Liver (tissue), 9 donors: Measurements from ENCODE around the gene USP17L29. TPM values are rescaled to one million over a fixed set of nuclear protein-coding genes. Genes with fewer than 3 reads are reported as not detected.
A peak's percentile ranks its signal among the peaks of the same experiment; 100 is the strongest.
"Not testable (repeated sequence)": the region's sequence is repeated elsewhere in the genome, so short reads cannot be mapped to it uniquely, and the experiment has no call there.

Experiments
- DNase-seq: peaks from one replicate; pipeline ENCODE4 v3.0.0-alpha.2; 2017; ENCODE audit warnings: low spot score
- H3K27ac ChIP-seq, 2 donors: one replicate each; pipeline ENCODE4 v1.7.0; 2013; ENCODE audit warnings: inconsistent platforms in 2 of 2, low read length in 2 of 2, control low read depth in 1 of 2, low read depth in 1 of 2, mild to moderate bottlenecking in 1 of 2
- H3K27me3 ChIP-seq, 4 donors: one replicate each; pipeline versions ENCODE4 v1.6.1 to v1.7.0; 2013; ENCODE audit warnings: low read length in 3 of 4, inconsistent platforms in 1 of 4, mild to moderate bottlenecking in 1 of 4, moderate library complexity in 1 of 4; ENCODE audit not compliant: control insufficient read depth in 4 of 4, insufficient read depth in 4 of 4
- H3K36me3 ChIP-seq, 4 donors: one replicate each; pipeline versions ENCODE4 v1.6.1 to v1.7.0; 2013; ENCODE audit warnings: low read length in 3 of 4, mild to moderate bottlenecking in 3 of 4, low read depth in 1 of 4, moderate library complexity in 1 of 4; ENCODE audit not compliant: control insufficient read depth in 4 of 4, insufficient read depth in 3 of 4
- H3K4me1 ChIP-seq, 4 donors: one replicate each; pipeline versions ENCODE4 v1.6.1 to v1.7.0; 2013; ENCODE audit warnings: low read length in 3 of 4, mild to moderate bottlenecking in 3 of 4, moderate library complexity in 1 of 4; ENCODE audit not compliant: control insufficient read depth in 4 of 4, insufficient read depth in 4 of 4
- H3K4me3 ChIP-seq, 3 donors: one replicate each; pipeline versions ENCODE4 v1.6.1 to v1.7.0; 2013; ENCODE audit warnings: low read length in 3 of 3, control low read depth in 1 of 3, low read depth in 1 of 3, mild to moderate bottlenecking in 1 of 3
- H3K9ac ChIP-seq, 2 donors: one replicate each; pipeline ENCODE4 v1.7.0; 2013; ENCODE audit warnings: low read length in 2 of 2, mild to moderate bottlenecking in 2 of 2, moderate library complexity in 2 of 2, control low read depth in 1 of 2, low read depth in 1 of 2
- H3K9me3 ChIP-seq, 4 donors: one replicate each; pipeline versions ENCODE4 v1.6.1 to v1.7.0; 2013; ENCODE audit warnings: low read length in 3 of 4; ENCODE audit not compliant: control insufficient read depth in 4 of 4
- FOXA1 ChIP-seq: IDR thresholded peaks from 2 replicates; pipeline ENCODE4 v1.6.1; 2016; ENCODE audit warnings: antibody characterized with exemption
- HNF4A ChIP-seq, 2 donors: conservative IDR thresholded peaks; 2 replicates each; pipeline ENCODE4 v1.6.1; 2016; ENCODE audit warnings: antibody characterized with exemption in 2 of 2, mild to moderate bottlenecking in 2 of 2
- NR2F2 ChIP-seq: IDR thresholded peaks from 2 replicates; pipeline ENCODE4 v1.6.1; 2016; ENCODE audit warnings: antibody characterized with exemption
- RAD21 ChIP-seq, 2 donors: IDR thresholded peaks; 2 replicates each; pipeline ENCODE4 v1.6.1; 2016; ENCODE audit warnings: antibody characterized with exemption in 2 of 2, mild to moderate bottlenecking in 2 of 2
- SP1 ChIP-seq: IDR thresholded peaks from 2 replicates; pipeline ENCODE4 v1.6.1; 2018; ENCODE audit warnings: antibody characterized with exemption, mild to moderate bottlenecking
- TAF1 ChIP-seq: conservative IDR thresholded peaks from 2 replicates; pipeline ENCODE4 v1.6.1; 2016; ENCODE audit warnings: antibody characterized with exemption, mild to moderate bottlenecking
- WGBS: extraction: QIAGEN DNeasy Blood & Tissue Kit; methylation state at CpG from one replicate; pipeline ENCODE4 v1.1.7; 2013; 5-methylcytosine and 5-hydroxymethylcytosine counted together
- polyA plus RNA-seq, 2 donors: library from polyadenylated mRNA; stranded (reverse) in 1 of 2; unstranded in 1 of 2; fragments of 200-250 nt in 1 of 2; fragments of >200 nt in 1 of 2; fragmentation: Nextera tagmentation in 1 of 2; extraction: Ambion mirVana in 1 of 2; gene quantifications; one replicate each; pipeline versions ENCODE4 v1.2.1 to v1.2.3, GENCODE V29; 2013 to 2015
- total RNA-seq, 2 donors: library from RNA; depleted of rRNA; stranded (reverse); fragments of >200 nt; gene quantifications; one replicate each; pipeline ENCODE4 v1.2.3, GENCODE V29; 2014
- TF ChIP-seq, protein P1 (sequence below): fragments of 150-350 bp; IDR thresholded peaks from 2 replicates; pipeline ENCODE4 v1.5.1; 2017; ENCODE audit warnings: improper control_type of control experiment, low read depth, low read length; ENCODE audit not compliant: missing input control
- TF ChIP-seq, protein P2 (sequence below): IDR thresholded peaks from 2 replicates; pipeline ENCODE4 v1.6.1; 2016; ENCODE audit warnings: antibody characterized with exemption
- donor health status: healthy.
- donor health status: healthy.
- donor health status: healthy.
- donor health status: healthy.
- donor health status: healthy.

The USP17L29 gene
- total and polyA plus RNA-seq, 4 donors: not detected

DNA sequence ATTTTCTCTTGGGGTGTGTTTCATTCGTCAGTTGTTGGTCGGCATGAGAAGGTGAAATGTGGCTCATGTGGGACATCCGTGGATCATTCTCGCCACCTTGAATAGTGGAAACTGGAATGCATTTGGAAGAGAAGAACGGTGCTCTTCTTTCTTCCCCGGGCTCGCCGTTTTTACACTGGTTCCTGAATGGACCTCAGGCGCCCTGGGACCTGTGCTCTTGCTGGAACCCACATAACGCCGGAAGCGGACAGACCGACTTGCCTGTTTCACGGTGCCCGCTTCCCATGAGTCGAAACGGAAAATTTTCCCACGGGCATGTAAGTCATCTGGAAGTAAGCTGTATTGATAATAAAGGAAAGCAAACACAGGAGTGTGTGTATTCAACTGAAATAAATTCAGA is 2.6 kb upstream of the USP17L29 start:
- H3K9me3 ChIP-seq, H3K36me3 ChIP-seq, H3K27me3 ChIP-seq, H3K4me1 ChIP-seq, H3K9ac ChIP-seq, DNase-seq, H3K4me3 ChIP-seq, H3K27ac ChIP-seq: not testable (repeated sequence)
- WGBS: 91% methylated on average over 13 of the region's 18 CpGs

DNA sequence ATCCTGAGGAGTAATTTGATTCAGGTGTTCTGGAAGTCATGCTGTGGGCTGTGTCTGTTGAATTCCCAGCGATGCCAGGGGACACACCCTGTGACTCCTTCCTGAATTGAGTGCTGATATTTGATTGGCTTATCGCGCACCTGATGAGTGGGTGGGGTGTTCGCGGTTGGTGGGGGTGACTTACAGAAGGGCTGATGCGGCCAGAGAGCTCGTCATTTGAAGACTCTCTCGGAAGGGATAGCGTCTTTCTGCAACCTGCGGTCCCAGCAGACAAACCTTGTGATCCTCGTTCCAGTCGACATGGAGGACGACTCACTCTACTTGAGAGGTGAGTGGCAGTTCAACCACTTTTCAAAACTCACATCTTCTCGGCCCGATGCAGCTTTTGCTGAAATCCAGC is 9.4 kb downstream of the USP17L29 start, which contains the start of gene USP17L30:
Gene USP17L30 (plus strand): TSS at position 301 of the 400 bp plus-strand sequence. CDS start 0 bp downstream, at position 301.
- not testable (repeated sequence) for DNase-seq, H3K4me1 ChIP-seq, H3K27ac ChIP-seq, H3K27me3 ChIP-seq, H3K9ac ChIP-seq, H3K4me3 ChIP-seq, H3K9me3 ChIP-seq, H3K36me3 ChIP-seq
- WGBS: no CpG with 5 or more reads among the region's 15 CpGs

DNA sequence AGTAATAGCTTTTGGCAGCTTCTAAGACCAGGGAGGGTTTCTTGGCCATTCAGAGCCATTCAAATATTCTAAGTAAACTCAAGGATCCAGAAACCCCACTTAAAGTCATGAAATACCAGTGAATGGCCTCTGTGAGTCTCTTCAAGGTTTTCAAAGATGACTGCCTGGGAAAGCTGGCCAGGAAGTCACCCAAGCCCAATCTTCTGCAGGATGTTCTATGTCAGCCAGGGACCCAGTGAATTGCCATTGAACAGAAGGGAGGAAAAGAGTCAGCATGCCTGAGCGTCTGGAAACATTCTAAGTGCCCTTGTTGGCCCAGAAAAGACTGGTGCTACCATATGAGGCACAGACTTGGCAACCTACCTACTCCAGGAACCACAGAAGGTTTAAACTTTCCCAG is 26.4 kb downstream of the USP17L29 start:
- H3K9me3 ChIP-seq, H3K4me3 ChIP-seq, H3K4me1 ChIP-seq, H3K27ac ChIP-seq, H3K9ac ChIP-seq, DNase-seq, H3K36me3 ChIP-seq, H3K27me3 ChIP-seq: not testable (repeated sequence)
- WGBS: 77% methylated on average over 1 of the region's 1 CpG

DNA sequence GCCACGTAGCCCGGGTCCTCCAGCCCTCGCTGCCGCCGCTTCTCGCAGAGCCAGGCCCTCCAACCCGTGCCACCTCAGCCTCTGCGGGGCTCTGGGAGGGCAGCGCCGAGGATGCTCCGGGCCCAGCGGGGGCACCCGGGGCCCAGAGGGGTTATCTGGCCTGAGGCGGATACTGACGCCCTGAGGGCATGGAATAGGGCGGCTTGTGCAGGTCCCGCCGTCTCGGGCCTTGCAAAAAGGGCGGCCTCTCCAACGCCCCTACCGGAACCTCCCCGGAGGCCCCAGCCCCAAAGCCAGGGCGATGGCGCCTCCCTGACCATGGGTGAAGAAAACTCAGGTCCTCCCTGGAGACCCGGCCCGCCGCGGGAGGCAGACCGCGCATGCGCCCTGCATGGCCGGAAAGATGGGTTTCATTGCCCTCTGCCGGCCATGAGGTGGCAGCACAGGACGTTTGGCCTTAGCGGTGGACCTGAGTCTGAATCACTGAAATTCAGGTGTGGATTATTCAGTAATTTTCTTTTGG is 27.6 kb downstream of the USP17L29 start:
- H3K4me1 ChIP-seq, H3K27ac ChIP-seq, H3K9ac ChIP-seq, H3K9me3 ChIP-seq, H3K27me3 ChIP-seq, H3K36me3 ChIP-seq: not testable (repeated sequence)
- peak; percentile 35 for DNase-seq
- peak; percentile 42 to 66 for TF ChIP-seq RAD21 (IDR thresholded peaks at IDR 0.05)
- TF ChIP-seq, protein P1, sequence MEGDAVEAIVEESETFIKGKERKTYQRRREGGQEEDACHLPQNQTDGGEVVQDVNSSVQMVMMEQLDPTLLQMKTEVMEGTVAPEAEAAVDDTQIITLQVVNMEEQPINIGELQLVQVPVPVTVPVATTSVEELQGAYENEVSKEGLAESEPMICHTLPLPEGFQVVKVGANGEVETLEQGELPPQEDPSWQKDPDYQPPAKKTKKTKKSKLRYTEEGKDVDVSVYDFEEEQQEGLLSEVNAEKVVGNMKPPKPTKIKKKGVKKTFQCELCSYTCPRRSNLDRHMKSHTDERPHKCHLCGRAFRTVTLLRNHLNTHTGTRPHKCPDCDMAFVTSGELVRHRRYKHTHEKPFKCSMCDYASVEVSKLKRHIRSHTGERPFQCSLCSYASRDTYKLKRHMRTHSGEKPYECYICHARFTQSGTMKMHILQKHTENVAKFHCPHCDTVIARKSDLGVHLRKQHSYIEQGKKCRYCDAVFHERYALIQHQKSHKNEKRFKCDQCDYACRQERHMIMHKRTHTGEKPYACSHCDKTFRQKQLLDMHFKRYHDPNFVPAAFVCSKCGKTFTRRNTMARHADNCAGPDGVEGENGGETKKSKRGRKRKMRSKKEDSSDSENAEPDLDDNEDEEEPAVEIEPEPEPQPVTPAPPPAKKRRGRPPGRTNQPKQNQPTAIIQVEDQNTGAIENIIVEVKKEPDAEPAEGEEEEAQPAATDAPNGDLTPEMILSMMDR: peak; percentile 31
- WGBS: 28% methylated on average over 36 of the region's 36 CpGs
- peak overlapping the region in 2 of 3 donors; percentile 32 to 39 for H3K4me3 ChIP-seq

DNA sequence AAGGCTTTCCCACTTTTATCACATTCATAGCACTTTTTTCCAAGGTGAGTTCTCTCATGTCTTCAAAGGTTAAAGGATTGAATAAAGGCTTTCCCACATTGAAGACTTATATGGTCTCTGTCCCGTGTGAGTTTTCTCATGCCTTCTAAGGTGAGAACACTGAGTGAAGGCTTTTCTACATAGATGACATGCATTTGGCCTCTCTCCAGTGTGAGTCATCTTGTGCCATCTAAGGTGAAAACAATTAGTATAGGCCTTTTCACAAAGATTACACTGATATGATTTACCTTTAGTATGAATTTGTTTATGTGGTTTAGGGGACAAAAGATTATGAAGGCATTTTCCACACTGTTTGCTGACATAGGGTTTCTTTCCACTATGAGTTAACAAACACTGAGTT is 30.7 kb downstream of the USP17L29 start:
- no peak for DNase-seq
- Histone ChIP-seq H3K4me1 (peaks cover 0 to 3% (median 1%) of the 10 kb centered on the region in 4 donors), H3K27ac (no peak overlapping the region), H3K9ac (no peak overlapping the region), H3K9me3 (no peaks in the 10 kb centered on the region), H3K27me3 (no peaks in the 10 kb centered on the region), H3K36me3 (no peaks in the 10 kb centered on the region), H3K4me3 (no peak overlapping the region)
- WGBS: 70% methylated on average over 1 of the region's 1 CpG
- TF ChIP-seq, protein P1: no peak
- no peak for TF ChIP-seq NR2F2
- TF ChIP-seq TAF1: no peak
- no peak for TF ChIP-seq HNF4A (conservative IDR thresholded peaks at IDR 0.05)
- no peak for TF ChIP-seq SP1
- TF ChIP-seq, protein P2, sequence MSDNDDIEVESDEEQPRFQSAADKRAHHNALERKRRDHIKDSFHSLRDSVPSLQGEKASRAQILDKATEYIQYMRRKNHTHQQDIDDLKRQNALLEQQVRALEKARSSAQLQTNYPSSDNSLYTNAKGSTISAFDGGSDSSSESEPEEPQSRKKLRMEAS: no peak
- no peak for TF ChIP-seq FOXA1

DNA sequence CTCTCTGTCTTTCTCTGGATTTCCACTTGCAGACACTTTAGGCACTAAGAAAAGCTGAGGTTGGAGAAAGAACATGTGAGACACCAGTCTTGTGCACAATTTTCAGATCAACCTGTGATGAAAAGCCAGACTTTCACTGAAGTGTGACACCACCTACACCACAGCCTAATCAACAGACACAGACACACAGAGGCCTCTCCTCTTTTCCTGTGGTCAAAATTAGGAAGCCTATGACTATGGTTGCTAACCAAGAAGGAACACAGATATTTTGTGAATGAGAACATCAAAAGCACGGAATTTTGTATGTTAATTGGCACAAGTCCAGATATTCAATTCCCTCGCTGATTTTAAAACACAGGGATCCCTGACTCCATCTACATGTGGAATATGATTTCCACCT is 35.6 kb downstream of the USP17L29 start:
- H3K9ac ChIP-seq, H3K27me3 ChIP-seq, H3K9me3 ChIP-seq, H3K27ac ChIP-seq, DNase-seq, H3K36me3 ChIP-seq, H3K4me1 ChIP-seq, H3K4me3 ChIP-seq: not testable (repeated sequence)
- WGBS: 73% methylated on average over 2 of the region's 2 CpGs
